NCI-H2227 treated with DMSO at 0.1 percent for 48 hours (cell line): ENCODE measurements around the gene PCED1B.

Experiments used
- DNase-seq: peaks from one replicate; lab custom pipeline; 2025; lab: John Stamatoyannopoulos, UW

PCED1B gene

DNA sequence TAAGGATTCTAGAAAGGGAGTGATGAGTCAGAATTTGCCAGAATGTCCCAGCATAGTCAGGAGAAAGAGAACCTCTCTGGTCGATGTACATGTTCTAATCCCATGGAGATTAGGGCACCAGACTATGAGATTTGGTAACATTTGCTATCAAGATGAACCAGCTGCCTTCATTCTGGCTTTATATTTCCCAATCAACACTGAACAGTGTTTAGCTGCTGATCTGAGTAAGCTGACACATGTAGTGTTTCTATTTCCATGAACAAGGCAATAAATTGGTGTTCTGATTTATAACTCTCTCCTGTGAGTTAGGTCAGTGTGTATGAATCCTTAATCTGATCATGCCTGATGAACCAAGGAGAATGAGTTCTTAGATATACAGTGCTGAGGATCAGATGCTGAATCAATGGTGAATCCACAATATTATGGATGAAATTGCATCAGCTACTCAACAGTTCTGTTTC is 158.4 kb downstream of the PCED1B start:
- DNase-seq = no peak

DNA sequence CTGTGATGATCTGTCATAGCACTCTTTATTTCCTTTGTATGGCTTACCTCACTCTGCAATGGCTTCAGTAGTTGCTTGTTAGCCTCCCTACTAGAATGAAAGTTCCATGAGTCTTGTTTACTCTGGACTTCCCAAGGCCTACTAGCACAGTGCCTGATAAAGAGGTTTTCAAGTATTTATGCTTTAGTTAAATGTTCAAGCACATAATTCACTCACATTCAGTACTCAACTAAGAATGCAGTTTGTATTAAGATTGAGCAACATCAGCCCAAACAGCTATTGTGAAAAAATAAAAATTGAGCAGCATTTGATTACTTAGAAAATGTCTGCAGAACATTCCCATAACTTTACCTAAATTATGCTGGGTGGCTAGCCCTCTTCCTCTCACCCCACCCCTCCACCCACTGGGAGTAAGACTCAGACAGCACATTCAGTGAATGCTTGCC is 159.3 kb downstream of the PCED1B start:
- DNase-seq = no peak

DNA sequence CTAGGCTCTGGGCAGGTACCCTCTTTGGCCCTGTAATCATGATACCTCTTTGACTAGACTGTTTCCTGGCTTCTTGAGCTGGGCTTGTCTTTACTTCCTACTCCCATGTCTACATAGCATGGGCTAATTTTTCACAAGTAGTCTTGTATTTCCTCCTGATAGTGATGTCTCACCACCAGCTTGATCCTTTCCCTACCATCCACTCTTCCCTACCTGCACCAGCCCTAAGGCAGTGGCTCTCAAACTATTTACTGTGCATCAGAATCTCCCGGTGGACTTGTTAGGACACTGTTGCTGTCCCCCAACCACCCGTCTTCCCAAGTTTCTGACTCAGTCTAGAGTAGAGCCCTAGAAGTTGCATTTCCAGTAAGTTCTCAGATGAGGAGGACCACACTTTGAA is 163.0 kb downstream of the PCED1B start:
- DNase-seq = no peak

DNA sequence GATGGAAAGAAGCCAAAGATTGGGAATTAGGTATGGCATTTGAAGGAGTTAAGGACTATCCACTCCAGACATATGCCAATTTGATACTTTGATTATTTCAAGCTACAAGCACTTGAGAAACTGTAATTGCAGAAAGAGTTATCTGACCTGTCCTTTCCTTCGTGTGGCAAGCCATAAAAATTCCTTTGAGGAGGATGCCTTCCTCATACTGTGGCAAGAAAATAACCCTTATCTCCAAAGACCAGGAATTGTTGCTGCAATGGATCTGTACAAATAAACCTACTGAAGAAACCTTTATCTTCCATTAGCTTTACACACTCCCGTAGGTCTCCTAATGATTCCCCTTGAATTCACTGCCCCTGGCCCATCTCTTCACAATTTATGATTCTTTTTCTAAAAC is 165.4 kb downstream of the PCED1B start:
- no peak for DNase-seq

DNA sequence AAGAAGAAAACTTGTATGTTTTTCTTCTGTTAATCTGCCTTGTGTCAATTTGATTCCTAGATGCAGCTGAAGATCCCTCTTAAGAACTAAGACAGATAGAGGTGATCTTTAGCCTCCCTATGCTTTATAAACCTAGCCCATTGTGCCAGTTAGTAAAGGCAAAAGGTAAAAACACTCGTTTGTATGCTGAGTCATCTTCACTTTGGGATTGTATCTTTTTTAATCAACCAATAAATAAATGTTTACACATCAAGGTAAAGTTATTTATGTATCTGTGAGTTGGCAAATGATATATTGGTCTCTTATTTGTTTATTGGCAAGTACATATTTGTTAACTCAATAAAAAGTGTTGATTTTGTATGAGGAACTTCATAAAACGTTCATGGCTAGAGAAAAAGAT is 166.2 kb downstream of the PCED1B start:
- no peak for DNase-seq

DNA sequence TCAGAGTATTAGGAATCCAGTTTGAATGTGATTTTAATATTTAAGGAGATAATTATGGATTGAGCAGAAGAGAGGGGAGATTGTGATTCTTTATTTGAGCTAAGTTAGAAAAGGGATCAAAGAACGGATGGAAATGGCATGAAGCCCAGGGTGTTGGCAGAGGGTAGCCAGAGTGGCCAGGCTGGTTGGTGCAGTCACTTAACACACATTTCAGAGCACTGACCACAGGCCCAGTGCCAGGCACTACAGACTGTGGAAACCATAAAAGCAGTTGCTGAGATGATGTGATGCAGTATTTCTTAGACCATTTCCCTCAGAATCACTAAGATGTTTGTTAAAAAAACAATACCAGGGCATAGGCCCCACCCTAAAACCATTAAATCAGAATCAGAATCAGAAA is 168.0 kb downstream of the PCED1B start:
- DNase-seq = no peak

DNA sequence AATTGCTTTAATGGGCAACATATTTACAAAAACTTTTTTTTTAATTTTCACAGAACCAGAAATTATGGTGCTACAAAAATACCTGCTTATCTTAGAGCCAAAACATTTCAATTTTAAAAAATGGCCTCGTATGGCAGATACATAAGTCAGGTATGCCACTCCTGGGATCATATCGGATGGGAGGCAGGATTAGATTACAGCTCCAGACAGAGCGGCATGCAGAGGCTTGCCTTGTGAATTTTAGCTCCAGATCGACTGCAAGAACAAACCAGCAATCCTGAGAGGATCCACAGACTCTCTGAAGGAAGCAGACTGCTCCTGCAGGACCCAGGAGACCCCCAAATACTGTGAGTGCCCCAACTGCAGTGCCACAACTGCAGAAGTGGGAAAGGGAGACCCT is 169.7 kb downstream of the PCED1B start:
- DNase-seq = no peak

DNA sequence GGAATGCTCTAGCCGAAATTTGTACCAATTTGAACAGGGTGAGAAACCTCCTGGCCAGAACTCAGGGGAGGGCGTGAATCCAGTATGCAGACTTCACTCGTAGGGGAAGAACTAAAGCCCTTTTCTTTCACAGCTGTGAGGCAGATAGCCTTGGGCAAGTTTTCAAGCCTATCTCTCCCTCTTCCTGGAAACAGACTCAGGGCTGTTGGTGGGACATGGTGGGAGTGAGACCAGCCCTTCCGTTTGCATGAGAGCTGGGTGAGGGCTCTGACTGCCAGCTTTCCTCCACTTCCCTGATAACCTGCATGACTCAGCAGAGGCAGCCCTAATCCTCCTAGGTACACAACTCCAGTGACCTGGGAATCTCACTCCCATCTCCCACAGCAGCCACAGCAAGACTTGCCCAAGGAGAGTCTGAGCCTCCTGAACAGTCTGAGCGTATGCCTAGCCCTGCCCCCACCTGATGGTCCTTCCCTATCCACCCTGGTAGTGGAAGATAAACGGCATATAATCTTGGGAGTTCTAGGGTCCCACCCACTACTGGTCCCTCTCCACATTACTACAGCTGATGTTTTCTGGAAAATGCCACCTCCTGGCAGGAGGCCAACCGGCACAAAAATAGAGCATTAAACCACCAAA is 170.4 kb downstream of the PCED1B start:
- DNase-seq = no peak

DNA sequence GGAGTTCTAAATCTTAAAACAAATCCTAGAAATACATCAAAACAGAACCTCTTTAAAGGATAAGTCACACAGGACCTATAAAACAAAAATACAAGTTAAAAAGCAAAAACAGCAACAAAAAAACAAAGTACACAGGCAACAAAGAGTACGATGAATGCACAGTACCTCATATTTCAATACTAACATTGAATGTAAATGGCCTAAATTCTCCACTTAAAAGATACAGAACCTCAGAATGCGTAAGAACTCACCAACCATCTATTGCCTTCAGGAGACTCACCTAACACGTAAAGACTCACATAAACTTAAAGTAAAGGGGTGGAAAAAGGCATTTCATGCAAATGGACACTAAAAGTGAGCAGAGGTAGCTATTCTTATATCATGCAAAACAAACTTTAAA is 172.5 kb downstream of the PCED1B start:
- no peak for DNase-seq

DNA sequence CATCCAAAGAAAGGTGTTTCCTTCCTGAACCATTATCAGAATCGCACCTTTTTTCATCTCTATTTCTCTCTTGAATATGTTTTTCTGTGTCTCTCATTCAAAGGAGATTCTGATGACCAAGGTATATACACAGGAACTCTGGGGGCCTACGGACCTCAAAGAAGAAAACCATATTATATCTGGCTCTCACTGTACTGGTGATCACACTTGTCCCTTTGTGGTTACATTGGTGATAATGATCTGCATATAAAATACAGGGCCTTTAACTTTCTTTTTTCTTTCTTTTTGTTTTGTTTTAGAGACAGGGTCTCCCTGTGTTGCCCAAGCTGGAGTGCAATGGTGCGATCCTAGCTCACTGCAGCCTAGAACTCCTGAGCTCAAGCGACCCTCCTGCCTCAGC is 185.5 kb downstream of the PCED1B start:
- DNase-seq = no peak

DNA sequence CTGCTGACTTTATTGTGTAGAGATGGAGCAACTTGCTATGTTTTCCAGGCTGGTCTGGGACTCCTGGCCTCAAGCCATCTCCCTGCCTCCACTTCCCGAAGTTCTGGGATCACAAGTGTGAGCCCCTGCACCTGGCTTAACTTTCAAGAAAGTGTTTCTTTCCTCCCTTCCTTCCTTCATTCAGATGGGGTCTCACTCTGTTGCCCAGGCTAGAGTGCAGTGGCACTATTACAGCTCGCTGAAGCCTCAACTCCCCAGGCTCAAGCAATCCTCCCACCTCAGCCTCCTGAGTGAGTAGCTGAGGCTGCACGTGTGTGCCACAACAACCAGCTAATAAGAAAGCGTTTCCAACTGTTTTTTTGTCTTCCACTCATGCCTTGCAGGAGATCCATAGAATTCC is 186.0 kb downstream of the PCED1B start:
- DNase-seq = no peak

DNA sequence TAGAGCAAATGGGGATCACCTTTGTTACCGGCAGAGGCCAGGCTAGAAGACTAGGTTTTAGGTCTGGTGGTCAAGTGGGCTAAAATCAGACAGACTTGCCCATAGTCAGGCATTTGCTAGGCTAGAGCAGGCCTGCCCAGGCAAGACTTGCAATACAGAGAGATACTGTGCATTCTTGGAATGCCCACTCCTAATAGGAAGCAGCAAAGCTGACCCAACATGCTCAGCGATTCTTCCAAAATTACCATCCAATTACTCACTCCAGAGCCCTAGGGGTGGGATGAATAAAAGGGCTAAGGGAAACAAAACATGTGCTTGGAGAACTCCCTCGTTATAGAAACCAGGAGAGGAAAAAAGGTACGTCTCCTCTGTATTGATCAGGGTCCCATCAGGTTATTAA is 188.2 kb downstream of the PCED1B start:
- DNase-seq = no peak

DNA sequence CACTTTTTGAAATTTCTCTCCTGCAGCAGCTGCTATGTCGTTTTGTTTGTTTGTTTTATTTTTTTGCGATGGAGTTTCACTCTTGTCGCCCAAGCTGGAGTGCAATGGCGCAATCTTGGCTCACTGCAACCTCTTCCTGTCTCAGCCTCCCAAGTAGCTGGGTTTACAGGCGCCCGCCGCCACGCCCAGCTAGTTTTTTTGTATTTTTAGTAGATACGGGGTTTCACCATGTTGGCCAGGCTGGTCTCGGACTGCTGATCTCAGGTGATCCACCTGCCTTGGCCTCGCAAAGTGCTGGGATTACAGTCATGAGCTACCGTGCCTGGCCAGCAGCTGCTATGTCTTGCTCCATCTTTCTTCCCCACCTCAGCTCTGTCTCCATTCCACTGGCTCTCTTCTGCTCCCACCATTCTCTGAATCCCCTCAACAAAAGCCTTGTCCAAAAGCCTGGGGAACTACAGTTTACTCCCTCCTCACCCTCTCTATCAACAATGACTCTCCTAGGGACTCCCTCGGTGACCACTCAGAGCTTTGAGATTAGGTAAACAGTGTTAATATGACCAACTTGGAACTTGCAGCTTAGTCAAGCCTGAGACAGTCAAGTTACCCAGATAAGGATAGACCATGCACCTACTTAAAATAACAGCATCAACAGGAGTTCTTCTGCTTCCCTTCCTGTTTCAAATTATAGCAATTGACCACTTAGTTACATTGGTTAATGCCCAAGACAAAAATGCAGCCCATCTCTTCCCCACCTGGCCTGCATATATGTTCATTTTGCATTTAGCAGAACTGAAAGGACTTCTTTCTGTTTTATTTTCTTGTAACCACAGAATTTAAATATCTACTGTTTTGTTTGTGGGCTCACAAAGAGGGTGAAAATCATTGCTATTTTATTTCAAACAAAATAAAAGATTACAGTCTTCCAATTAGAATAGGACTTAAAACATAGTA is 189.4 kb downstream of the PCED1B start:
- no peak for DNase-seq

DNA sequence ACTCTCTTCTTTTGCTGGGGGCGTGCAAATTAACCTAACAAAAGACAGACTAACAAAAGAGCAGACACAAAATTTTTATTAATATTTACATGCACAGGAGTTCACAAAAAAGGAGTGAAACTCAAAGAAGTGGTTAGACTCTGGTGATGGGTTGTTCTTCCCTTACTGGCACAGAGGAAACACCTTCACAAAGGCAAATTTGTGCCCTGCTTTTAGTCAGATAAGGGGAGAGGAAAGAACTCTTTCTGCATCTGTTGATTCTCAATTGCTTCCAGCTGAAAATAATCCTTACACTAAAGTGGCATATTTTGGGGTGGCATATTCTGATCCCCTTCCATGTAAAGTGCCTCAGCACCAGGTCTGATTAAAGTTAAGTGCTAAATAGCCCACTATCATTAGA is 190.5 kb downstream of the PCED1B start:
- no peak for DNase-seq

DNA sequence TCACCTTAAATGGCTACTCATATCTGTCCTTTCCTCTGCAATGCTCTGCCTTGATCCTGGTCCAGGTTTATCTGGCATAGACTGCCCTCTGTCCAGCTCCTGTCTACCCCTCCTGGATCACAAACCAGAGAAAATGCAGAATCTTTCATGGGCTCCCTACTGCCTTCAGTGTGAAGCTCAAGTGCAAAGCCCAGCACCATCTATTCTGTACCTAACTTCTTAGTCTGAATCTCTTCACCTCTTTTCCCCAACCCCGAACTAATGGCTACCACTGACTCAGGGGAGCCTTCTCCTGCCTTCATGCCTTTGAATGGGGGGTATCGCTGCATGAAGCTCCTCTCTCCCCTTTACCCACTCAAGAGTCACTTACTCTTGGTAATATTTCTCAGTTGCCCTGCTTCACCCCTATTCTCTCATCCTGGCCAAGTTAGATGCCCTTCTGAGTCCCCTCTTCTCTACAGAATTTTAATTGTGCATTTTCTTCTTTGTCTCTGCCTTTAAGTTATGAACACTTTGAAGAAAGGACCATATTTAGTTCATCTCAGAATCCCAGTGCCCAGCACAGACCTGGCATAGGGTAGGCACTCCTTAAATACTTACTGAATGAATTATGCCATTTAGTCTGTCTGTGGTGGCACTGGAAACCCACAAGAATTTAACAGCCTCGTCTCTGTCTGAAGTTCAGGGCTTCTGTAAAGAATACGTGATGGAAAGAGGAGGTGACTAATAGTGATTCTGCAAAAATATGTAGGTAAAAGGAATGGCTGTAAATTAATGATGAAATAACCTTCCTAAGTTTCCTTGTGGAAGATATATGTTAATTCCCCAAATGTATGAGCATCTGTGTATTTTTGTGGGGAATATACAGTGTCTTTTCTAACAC is 191.6 kb downstream of the PCED1B start:
- DNase-seq = no peak

DNA sequence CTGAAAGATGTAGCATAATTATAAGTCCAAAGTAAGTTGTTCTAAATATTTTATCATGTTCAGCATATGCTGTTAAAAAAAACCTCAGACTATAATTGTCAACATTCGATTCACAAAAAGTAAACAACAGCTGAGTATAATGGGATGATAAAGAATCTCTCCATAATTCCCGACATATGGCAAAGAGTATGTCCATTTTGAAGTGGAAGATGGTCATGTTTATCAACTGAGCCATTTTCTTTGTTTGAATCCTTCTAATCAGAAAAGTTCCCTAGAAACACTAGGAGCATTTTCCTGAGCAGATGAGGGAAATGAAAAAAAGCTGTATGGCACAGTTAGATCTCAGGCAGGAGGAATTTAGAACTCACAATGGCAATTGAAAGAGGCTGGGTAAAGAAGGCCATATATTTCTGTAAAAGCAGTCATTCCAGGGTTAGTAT is 192.4 kb downstream of the PCED1B start:
- no peak for DNase-seq

DNA sequence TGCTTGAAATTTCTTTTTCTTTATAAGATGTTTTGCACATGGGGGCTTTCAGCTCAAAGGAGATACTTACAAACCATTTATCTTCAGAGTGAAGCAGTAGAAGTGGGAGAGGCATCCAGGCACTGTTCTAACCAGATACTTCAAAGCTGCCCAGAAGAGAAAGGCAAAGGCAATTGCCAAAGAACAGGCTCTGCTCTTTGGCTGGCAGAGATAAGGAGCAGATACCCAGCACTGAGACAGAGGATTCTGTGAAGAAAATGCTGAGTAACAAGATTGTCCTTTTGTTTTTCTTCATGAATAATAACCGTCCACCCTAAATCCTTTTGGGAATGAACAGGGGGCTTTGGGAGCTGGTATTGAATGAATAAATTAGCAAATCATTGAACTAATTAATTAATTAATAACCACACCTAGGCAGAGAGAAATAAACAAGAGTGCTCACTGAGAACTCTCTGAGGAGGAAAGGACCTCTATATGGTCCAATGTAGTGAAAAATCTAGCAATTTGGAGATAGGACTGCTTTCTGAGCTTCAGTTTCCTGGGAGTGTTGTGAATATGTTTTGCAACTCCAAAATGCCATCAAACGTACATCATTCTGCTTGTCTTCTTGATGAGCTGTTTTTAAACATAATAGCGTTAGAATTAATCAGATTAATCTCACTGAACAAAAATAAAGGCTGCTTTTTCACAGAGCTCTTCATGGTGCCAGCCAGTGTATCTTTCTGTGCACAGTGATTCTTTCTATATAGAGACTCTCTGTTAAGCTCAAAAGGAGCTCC is 193.2 kb downstream of the PCED1B start:
- DNase-seq = no peak

DNA sequence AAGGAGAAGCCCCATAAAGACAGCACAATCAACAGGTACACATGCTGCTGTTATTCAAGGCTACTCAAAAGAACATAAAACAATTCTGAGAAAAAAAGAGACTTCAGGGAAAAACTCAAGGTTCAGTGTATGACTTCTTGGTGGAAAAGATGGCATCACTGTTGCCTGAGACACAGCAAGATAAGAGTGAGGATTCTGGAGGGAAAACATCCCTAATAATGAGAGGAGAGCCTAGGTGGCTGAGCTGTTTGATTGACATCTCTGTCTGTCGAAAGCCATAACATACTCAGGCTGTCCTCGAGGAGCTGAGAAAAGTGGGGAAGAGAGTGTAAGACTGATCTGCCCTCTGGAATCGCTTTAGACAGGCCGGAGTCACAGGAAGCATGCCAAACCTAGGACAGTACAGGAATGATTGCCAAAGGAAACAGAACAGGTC is 193.8 kb downstream of the PCED1B start:
- no peak for DNase-seq

DNA sequence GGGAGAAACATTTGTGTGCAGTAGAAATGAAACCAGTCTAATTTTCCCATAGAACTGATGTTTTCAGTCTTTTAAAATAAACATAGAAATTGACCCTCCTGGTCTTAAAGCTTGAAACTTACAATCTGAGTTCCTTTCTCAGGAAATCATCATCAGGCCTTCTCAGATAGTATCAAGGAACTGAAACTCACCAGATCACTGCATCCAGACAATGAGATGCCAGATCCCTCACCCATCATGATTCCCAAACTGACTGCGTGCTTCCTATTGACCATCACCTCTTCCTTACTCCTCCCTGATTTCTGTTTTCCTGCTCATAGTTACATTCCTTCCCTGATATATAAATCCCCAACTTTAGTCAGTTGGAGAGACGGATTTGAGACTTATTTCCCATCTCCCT is 195.3 kb downstream of the PCED1B start:
- DNase-seq = no peak

DNA sequence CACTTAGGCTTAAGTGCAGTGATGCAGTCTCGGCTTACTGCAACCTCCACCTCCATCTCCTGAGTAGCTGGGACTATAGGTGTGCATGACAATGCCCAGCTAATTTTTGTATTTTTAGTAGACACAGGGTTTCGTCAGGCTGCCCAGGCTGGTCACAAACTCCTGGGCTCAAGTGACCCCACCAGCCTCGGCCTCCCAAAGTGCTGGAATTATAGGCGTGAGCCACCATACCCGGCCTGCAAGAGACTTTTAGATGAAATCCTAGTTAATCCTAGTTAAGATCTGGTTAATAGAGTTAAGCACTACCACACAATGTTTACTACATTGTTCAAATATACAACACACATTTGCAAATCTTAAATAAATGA is 196.8 kb downstream of the PCED1B start:
- DNase-seq = no peak

DNA sequence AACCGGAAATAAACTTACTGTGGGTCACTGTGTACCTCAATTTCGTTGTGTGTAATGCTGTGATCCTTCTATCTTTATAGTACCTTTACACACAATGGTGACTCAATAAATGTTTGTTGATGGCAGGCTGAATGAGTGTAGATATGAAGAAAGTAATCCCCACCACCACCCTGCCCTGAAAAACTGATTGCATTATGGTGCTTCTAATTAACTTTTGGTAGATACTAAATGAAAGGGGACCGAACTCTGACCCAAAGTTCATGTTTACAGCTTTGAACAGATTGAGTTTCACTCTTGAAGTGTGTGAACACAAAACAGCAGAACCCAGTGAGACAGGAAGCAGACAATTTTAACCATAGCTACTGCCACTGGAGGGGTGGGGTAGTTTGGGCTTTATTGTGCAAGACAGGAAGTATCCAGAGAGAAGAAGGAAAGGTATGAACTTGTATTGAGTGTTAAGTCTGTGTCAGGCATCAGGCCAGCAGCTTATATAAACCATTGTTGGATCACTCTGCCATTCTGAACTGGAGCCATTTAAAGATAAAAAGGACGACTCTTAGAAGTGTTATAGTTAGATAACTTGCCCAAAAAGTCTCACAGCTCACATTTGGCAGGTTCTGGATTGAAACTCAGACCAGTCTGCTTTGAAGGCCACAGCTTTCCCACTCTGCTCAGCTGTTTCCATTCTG is 197.3 kb downstream of the PCED1B start:
- DNase-seq = no peak
